ENCODE results near the gene NGEF.

Gene NGEF

GRCh38 chr2:232980683-232981082, 32.4 kb downstream of the NGEF start:
- TF ChIP-seq, protein P1, sequence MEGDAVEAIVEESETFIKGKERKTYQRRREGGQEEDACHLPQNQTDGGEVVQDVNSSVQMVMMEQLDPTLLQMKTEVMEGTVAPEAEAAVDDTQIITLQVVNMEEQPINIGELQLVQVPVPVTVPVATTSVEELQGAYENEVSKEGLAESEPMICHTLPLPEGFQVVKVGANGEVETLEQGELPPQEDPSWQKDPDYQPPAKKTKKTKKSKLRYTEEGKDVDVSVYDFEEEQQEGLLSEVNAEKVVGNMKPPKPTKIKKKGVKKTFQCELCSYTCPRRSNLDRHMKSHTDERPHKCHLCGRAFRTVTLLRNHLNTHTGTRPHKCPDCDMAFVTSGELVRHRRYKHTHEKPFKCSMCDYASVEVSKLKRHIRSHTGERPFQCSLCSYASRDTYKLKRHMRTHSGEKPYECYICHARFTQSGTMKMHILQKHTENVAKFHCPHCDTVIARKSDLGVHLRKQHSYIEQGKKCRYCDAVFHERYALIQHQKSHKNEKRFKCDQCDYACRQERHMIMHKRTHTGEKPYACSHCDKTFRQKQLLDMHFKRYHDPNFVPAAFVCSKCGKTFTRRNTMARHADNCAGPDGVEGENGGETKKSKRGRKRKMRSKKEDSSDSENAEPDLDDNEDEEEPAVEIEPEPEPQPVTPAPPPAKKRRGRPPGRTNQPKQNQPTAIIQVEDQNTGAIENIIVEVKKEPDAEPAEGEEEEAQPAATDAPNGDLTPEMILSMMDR (IDR thresholded peaks at IDR 0.05; ENCODE audit: insufficient read depth, low read length), result no peak
- TF ChIP-seq GABPA (IDR thresholded peaks at IDR 0.05; ENCODE audit: low read depth), result no peak
- TF ChIP-seq SPI1 (IDR thresholded peaks at IDR 0.05; ENCODE audit: borderline replicate concordance, low read depth), result no peak
- no peak for TF ChIP-seq POLR2AphosphoS5 (IDR thresholded peaks at IDR 0.05; ENCODE audit: low read depth)
- no peak for TF ChIP-seq REST (IDR thresholded peaks at IDR 0.05; ENCODE audit: insufficient replicate concordance, low read depth)
- H3K27ac ChIP-seq (replicated peaks), result no peak overlapping the region
- DNase-seq (ENCODE audit: low read depth in 1 of 2, low spot score in 1 of 2), result no peak

GRCh38 chr2:232979871-232980461, 33.1 kb downstream of the NGEF start:
- no peak overlapping the region for H3K27ac ChIP-seq (replicated peaks)
- TF ChIP-seq POLR2AphosphoS5 (IDR thresholded peaks at IDR 0.05; ENCODE audit: low read depth), result no peak
- TF ChIP-seq, protein P1 (IDR thresholded peaks at IDR 0.05; ENCODE audit: insufficient read depth, low read length), result no peak
- TF ChIP-seq GABPA (IDR thresholded peaks at IDR 0.05; ENCODE audit: low read depth), result no peak
- TF ChIP-seq REST (IDR thresholded peaks at IDR 0.05; ENCODE audit: insufficient replicate concordance, low read depth), result no peak
- TF ChIP-seq SPI1 (IDR thresholded peaks at IDR 0.05; ENCODE audit: borderline replicate concordance, low read depth), result no peak
- DNase-seq (ENCODE audit: low read depth in 1 of 2, low spot score in 1 of 2), result no peak
- H3K4me3 ChIP-seq (replicated peaks; ENCODE audit: insufficient read depth, low read length), result no peak overlapping the region
- H3K27me3 ChIP-seq (ENCODE audit: insufficient read depth, poor library complexity, severe bottlenecking), result no peaks in the 10 kb centered on the region

More at GRCh38 chr2:232980683-232981082, 32.4 kb downstream of the NGEF start:
- H3K4me3 ChIP-seq (replicated peaks; ENCODE audit: insufficient read depth, low read length), result no peak overlapping the region
- H3K27me3 ChIP-seq (ENCODE audit: insufficient read depth, poor library complexity, severe bottlenecking), result no peaks in the 10 kb centered on the region

DNA sequence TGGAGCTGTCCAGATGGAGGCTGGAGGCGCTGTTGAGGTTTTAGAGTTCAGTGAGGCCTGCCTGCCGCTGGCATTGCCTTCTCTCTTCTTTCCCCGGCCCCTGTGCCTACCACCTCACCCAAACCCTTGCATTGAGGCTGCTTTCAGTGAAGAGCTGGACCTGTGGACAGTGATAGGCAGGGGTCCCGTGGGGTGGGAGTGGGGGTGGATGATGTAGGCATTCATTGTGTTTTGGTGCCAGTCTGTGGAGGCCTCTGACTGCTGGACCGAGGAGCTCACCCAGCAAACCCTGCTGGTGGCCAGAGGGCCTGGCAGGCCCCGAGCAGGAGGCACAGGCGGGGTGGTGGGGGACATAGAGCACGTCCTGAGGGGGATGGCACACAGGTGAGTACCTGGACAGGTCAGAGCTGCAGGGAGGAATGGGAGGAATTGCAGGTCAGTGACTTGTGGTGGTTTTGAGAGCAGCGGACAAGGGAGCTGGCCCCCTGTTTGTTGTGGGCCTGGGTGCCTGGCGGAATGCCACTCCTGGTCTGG, 35.6 kb downstream of the NGEF start:
- DNase-seq (ENCODE audit: low read depth in 1 of 2, low spot score in 1 of 2), result no peak
- Histone ChIP-seq H3K4me3 (replicated peaks; ENCODE audit: insufficient read depth, low read length) (no peak overlapping the region), H3K27ac (replicated peaks) (no peak overlapping the region), H3K27me3 (ENCODE audit: insufficient read depth, poor library complexity, severe bottlenecking) (no peaks in the 10 kb centered on the region)
- no peak for TF ChIP-seq REST (IDR thresholded peaks at IDR 0.05; ENCODE audit: insufficient replicate concordance, low read depth)
- TF ChIP-seq GABPA (IDR thresholded peaks at IDR 0.05; ENCODE audit: low read depth), result no peak
- no peak for TF ChIP-seq SPI1 (IDR thresholded peaks at IDR 0.05; ENCODE audit: borderline replicate concordance, low read depth)
- TF ChIP-seq, protein P1 (IDR thresholded peaks at IDR 0.05; ENCODE audit: insufficient read depth, low read length), result no peak
- TF ChIP-seq POLR2AphosphoS5 (IDR thresholded peaks at IDR 0.05; ENCODE audit: low read depth), result no peak
